Fibroblast of lung (primary cell): Measurements from ENCODE around the gene MTMR6. TPM values are rescaled to one million over a fixed set of nuclear protein-coding genes. Genes with fewer than 3 reads are reported as not detected.

Source experiments
- DNase-seq, 2 donors: peaks; one replicate each; pipeline versions ENCODE4 v3.0.0 to v3.0.0-alpha.2; 2010; ENCODE audit warnings: low read depth in 2 of 2
- H2AFZ ChIP-seq: 2 replicates; pipeline ENCODE4 v1.5.1; 2012; ENCODE audit warnings: low read length, control low read depth, inconsistent platforms
- H3K27ac ChIP-seq: 2 replicates; pipeline ENCODE4 v1.5.1; 2011; ENCODE audit warnings: low read length, control low read depth; ENCODE audit not compliant: insufficient read depth
- H3K27me3 ChIP-seq: 2 replicates; pipeline ENCODE4 v1.5.1; 2011; ENCODE audit warnings: mild to moderate bottlenecking, low read length; ENCODE audit not compliant: control insufficient read depth, insufficient read depth
- H3K36me3 ChIP-seq: 2 replicates; pipeline ENCODE4 v1.5.1; 2011; ENCODE audit warnings: low read length; ENCODE audit not compliant: control insufficient read depth, insufficient read depth
- H3K4me1 ChIP-seq: 2 replicates; pipeline ENCODE4 v1.5.1; 2011; ENCODE audit warnings: low read length; ENCODE audit not compliant: control insufficient read depth, insufficient read depth; ENCODE audit errors: extremely low read depth
- H3K4me2 ChIP-seq: 2 replicates; pipeline ENCODE4 v1.5.1; 2011; ENCODE audit warnings: low read length, control low read depth; ENCODE audit not compliant: insufficient read depth; ENCODE audit errors: extremely low read depth
- H3K4me3 ChIP-seq, 4 experiments: fragments of 200-600 bp in 1 of 4; sonication (generic) in 1 of 4; replicated peaks in 1 of 4; 2 replicates each; pipeline ENCODE4 v1.5.1; 2011 to 2016; ENCODE audit warnings: low read length in 4 of 4, low read depth in 3 of 4, mild to moderate bottlenecking in 3 of 4, control low read depth in 2 of 4, inconsistent platforms in 1 of 4, mixed read lengths in 1 of 4; ENCODE audit not compliant: insufficient read depth in 1 of 4; ENCODE audit errors: control extremely low read depth in 1 of 4
- H3K79me2 ChIP-seq: 2 replicates; pipeline ENCODE4 v1.5.1; 2012; ENCODE audit warnings: mild to moderate bottlenecking, low read length, inconsistent platforms; ENCODE audit not compliant: control insufficient read depth, insufficient read depth
- H3K9ac ChIP-seq: 2 replicates; pipeline ENCODE4 v1.5.1; 2011; ENCODE audit warnings: mild to moderate bottlenecking, low read length, control low read depth; ENCODE audit not compliant: insufficient read depth
- H3K9me3 ChIP-seq: 2 replicates; pipeline ENCODE4 v1.5.1; 2012; ENCODE audit warnings: low read depth, low read length; ENCODE audit not compliant: control insufficient read depth, insufficient read depth
- H4K20me1 ChIP-seq: 2 replicates; pipeline ENCODE4 v1.5.1; 2011; ENCODE audit warnings: low read length; ENCODE audit not compliant: control insufficient read depth, insufficient read depth; ENCODE audit errors: extremely low read depth
- CTCF ChIP-seq, 2 donors: IDR thresholded peaks in 1 of 2; conservative IDR thresholded peaks in 1 of 2; 1 replicate in 1 of 2; 2 replicates in 1 of 2; pipeline ENCODE4 v1.5.1; 2011 to 2012; ENCODE audit warnings: low read length in 2 of 2, control low read depth in 1 of 2, inconsistent platforms in 1 of 2, low read depth in 1 of 2, mild to moderate bottlenecking in 1 of 2
- EZH2 ChIP-seq: IDR thresholded peaks from 2 replicates; pipeline ENCODE4 v1.5.1; 2012; ENCODE audit warnings: low read length, control low read depth, mild to moderate bottlenecking; ENCODE audit errors: missing control alignments
- polyA plus RNA-seq, 2 donors: library from polyadenylated mRNA; depleted of rRNA in 1 of 2; stranded (reverse) in 1 of 2; unstranded in 1 of 2; fragments of >200 nt; gene quantifications; 2 replicates each; pipeline ENCODE4 v1.2.1, GENCODE V29; 2011 to 2012; ENCODE audit warnings: missing spikeins in 1 of 2
- total RNA-seq: library from RNA; depleted of rRNA; stranded (reverse); fragments of >200 nt; gene quantifications from 2 replicates; pipeline ENCODE4 v1.2.1, GENCODE V29; 2014

Gene MTMR6
- total and polyA plus RNA-seq, 2 donors (not counting 1 experiment from before 2014, with no cell fraction given), result 20.7 to 22.5 TPM

GRCh38 chr13:25288966-25289365 lies 1.7 kb upstream of the MTMR6 start:
- Histone ChIP-seq H3K4me2 (no peak overlapping the region), H3K79me2 (peaks cover 32% of the 10 kb centered on the region), H3K27me3 (no peaks in the 10 kb centered on the region), H3K9me3 (no peaks in the 10 kb centered on the region), H3K4me3 (no peak overlapping the region), H4K20me1 (no peaks in the 10 kb centered on the region), H3K27ac (no peak overlapping the region), H2AFZ (no peak overlapping the region), H3K9ac (no peak overlapping the region), H3K4me1 (no peaks in the 10 kb centered on the region), H3K36me3 (no peaks in the 10 kb centered on the region)
- TF ChIP-seq CTCF (conservative IDR thresholded peaks at IDR 0.05 in 1 of 2, IDR thresholded peaks at IDR 0.05 in 1 of 2; ENCODE audit: low read depth in 1 of 2, low read length in 2 of 2), result no peak
- no peak for TF ChIP-seq EZH2
- no peak for DNase-seq

GRCh38 chr13:25286308-25286968 lies 850 bp downstream of the MTMR6 start:
- Histone ChIP-seq H3K36me3 (no peaks in the 10 kb centered on the region), H2AFZ (peak overlapping the region; percentile 94), H3K9ac (peak overlapping the region; percentile 85), H3K27ac (peak overlapping the region; percentile 98), H4K20me1 (no peaks in the 10 kb centered on the region), H3K9me3 (no peaks in the 10 kb centered on the region), H3K4me2 (peak overlapping the region; percentile 30), H3K27me3 (no peaks in the 10 kb centered on the region), H3K4me3 (peak overlapping the region; percentile 79 to 98 (median 88)), H3K79me2 (peaks cover 53% of the 10 kb centered on the region), H3K4me1 (no peaks in the 10 kb centered on the region)
- TF ChIP-seq CTCF (conservative IDR thresholded peaks at IDR 0.05 in 1 of 2, IDR thresholded peaks at IDR 0.05 in 1 of 2; ENCODE audit: low read depth in 1 of 2, low read length in 2 of 2) (no peak), EZH2 (no peak)
- DNase-seq, result peak; percentile 40 to 56

- H2AFZ ChIP-seq, result no peak overlapping the region
- no peak for DNase-seq
- H4K20me1 ChIP-seq, result no peaks in the 10 kb centered on the region
These were observed 5.4 kb downstream of the MTMR6 start for GRCh38 chr13:25281935-25282332.

More at GRCh38 chr13:25281935-25282332, 5.4 kb downstream of the MTMR6 start:
- Histone ChIP-seq H3K4me3 (no peak overlapping the region), H3K9ac (no peak overlapping the region), H3K9me3 (no peaks in the 10 kb centered on the region), H3K36me3 (no peaks in the 10 kb centered on the region), H3K27ac (no peak overlapping the region), H3K4me1 (no peaks in the 10 kb centered on the region), H3K27me3 (no peaks in the 10 kb centered on the region), H3K79me2 (peaks cover 79% of the 10 kb centered on the region), H3K4me2 (no peak overlapping the region)
- TF ChIP-seq CTCF (conservative IDR thresholded peaks at IDR 0.05 in 1 of 2, IDR thresholded peaks at IDR 0.05 in 1 of 2; ENCODE audit: low read depth in 1 of 2, low read length in 2 of 2), result no peak
